RWPE1 (cell line): ENCODE measurements around the gene RNF144A.
A peak's percentile ranks its signal among the peaks of the same experiment; 100 is the strongest.
"Not testable (repeated sequence)": the region's sequence is repeated elsewhere in the genome, so short reads cannot be mapped to it uniquely, and the experiment has no call there.

Source experiments
- CTCF ChIA-PET: fragments of 350-600 bp; sonication (Branson Sonifier 250); formaldehyde crosslinking; extraction: SDS; loops from one replicate; lab custom pipeline; 2021; lab: Yijun Ruan, JAX
- POLR2A ChIA-PET: fragments of 400-600 bp; formaldehyde crosslinking; extraction: SDS; loops from one replicate; lab custom pipeline; 2020; ENCODE audit warnings: antibody characterized with exemption; ENCODE audit not compliant: low non-redundant PET; lab: Yijun Ruan, JAX
- DNase-seq: peaks from one replicate; pipeline ENCODE4 v3.0.0; 2012; ENCODE audit warnings: low spot score
- H3K27ac ChIP-seq: fragments of 450-650 bp; 2 replicates; pipeline ENCODE4 v1.5.1; 2017
- CTCF ChIP-seq: fragments of 450-650 bp; conservative IDR thresholded peaks from 2 replicates; pipeline ENCODE4 v1.5.1; 2017; ENCODE audit warnings: low read depth, mild to moderate bottlenecking

Gene RNF144A

GRCh38 chr2:6885968-6886367, 31.2 kb upstream of the RNF144A start:
- no peak for TF ChIP-seq CTCF
- H3K27ac ChIP-seq: no peak overlapping the region
- CTCF ChIA-PET: interaction anchor here (1.1 kb wide), 1 partner anchor 11 kb away, joined by 3 read pairs; no protein-coding TSS in a partner anchor
- POLR2A ChIA-PET: no interaction called here
- no peak for DNase-seq

- DNase-seq: no peak
- H3K27ac ChIP-seq: no peak overlapping the region
- CTCF ChIA-PET: interaction anchor here (1.2 kb wide), 2 partner anchors 8 to 9 kb away, joined by 3 to 5 read pairs; no protein-coding TSS in a partner anchor
- POLR2A ChIA-PET: no interaction called here
- TF ChIP-seq CTCF: no peak
Observed at GRCh38 chr2:6887751-6888192, 29.4 kb upstream of the RNF144A start.

GRCh38 chr2:6888724-6889123, 28.5 kb upstream of the RNF144A start:
- POLR2A ChIA-PET: no interaction called here
- H3K27ac ChIP-seq: no peak overlapping the region
- CTCF ChIA-PET: interaction anchor here (0.7 to 1.2 kb wide), 2 partner anchors 9 to 66 kb away, joined by 3 to 5 read pairs; no protein-coding TSS in a partner anchor
- no peak for DNase-seq
- TF ChIP-seq CTCF: no peak

- ChIA-PET CTCF (interaction anchor here (0.9 kb wide), 1 partner anchor 151 kb away, joined by 3 read pairs; no protein-coding TSS in a partner anchor), POLR2A (no interaction called here)
- no peak for DNase-seq
- no peak overlapping the region for H3K27ac ChIP-seq
- no peak for TF ChIP-seq CTCF
Observed at GRCh38 chr2:6893876-6894482, 23.2 kb upstream of the RNF144A start.

- ChIA-PET POLR2A (no interaction called here), CTCF (interaction anchor here (0.6 to 2.6 kb wide), 8 partner anchors 9 to 1198 kb away, joined by 3 to 18 read pairs (median 3); no protein-coding TSS in a partner anchor)
- H3K27ac ChIP-seq: no peak overlapping the region
- no peak for DNase-seq
- peak; percentile 64 for TF ChIP-seq CTCF
Observed at GRCh38 chr2:6896930-6897759, 20.1 kb upstream of the RNF144A start.

- CTCF ChIA-PET, POLR2A ChIA-PET: not testable (repeated sequence)
Observed at GRCh38 chr2:6902581-6902980, 14.6 kb upstream of the RNF144A start.

More at GRCh38 chr2:6902581-6902980, 14.6 kb upstream of the RNF144A start:
- DNase-seq, H3K27ac ChIP-seq: not testable (repeated sequence)
